B cell (primary cell): ENCODE data around the gene TEX26. TPM values are rescaled to one million over a fixed set of nuclear protein-coding genes. Genes with fewer than 3 reads are reported as not detected.

ENCODE experiments used
- ATAC-seq: fragments of 200-7000 bp; cut with Tn5 transposase; one replicate; pipeline ENCODE4 v1.10.0; 2021; ENCODE audit warnings: low read depth, mild to moderate bottlenecking, moderate number of reproducible peaks, moderate library complexity
- CTCF ChIA-PET: fragments of 350-600 bp; sonication (Branson Sonifier 250); formaldehyde crosslinking; loops from one replicate; lab custom pipeline; 2021; ENCODE audit warnings: antibody characterized with exemption, inconsistent platforms; lab: Charles Lee
- POLR2A ChIA-PET: fragments of 350-600 bp; sonication (Branson Sonifier 250); formaldehyde crosslinking; loops from one replicate; lab custom pipeline; 2021; ENCODE audit warnings: antibody characterized with exemption; lab: Charles Lee
- DNase-seq: peaks from one replicate; pipeline ENCODE4 v3.0.0; 2013
- H2AFZ ChIP-seq: 2 replicates; pipeline ENCODE4 v1.6.1; 2012; ENCODE audit warnings: mild to moderate bottlenecking, low read depth, low read length; ENCODE audit not compliant: insufficient read depth, poor library complexity, severe bottlenecking
- H3K27ac ChIP-seq, 2 donors: 1 replicate in 1 of 2; 2 replicates in 1 of 2; pipeline ENCODE4 v1.5.1; 2012 to 2013; ENCODE audit warnings: low read length in 2 of 2, mild to moderate bottlenecking in 2 of 2, moderate library complexity in 1 of 2
- H3K27me3 ChIP-seq, 4 experiments: fragments of 200-600 bp in 1 of 4; sonication (generic) in 1 of 4; replicated peaks in 1 of 4; 1 replicate in 2 of 4; 2 replicates in 2 of 4; pipeline versions ENCODE4 v1.6.1 to v1.7.0; 2013 to 2016; ENCODE audit warnings: low read length in 3 of 4, mild to moderate bottlenecking in 2 of 4, mixed read lengths in 1 of 4, moderate library complexity in 1 of 4; ENCODE audit not compliant: insufficient read depth in 4 of 4, control insufficient read depth in 3 of 4; ENCODE audit errors: control extremely low read depth in 1 of 4
- H3K36me3 ChIP-seq, 2 experiments: replicated peaks in 1 of 2; 1 replicate in 1 of 2; 2 replicates in 1 of 2; pipeline versions ENCODE4 v1.6.1 to v1.7.1; 2013; ENCODE audit warnings: low read length in 1 of 2; ENCODE audit not compliant: insufficient read depth in 2 of 2, control insufficient read depth in 1 of 2; ENCODE audit errors: control extremely low read depth in 1 of 2, extremely low read depth in 1 of 2
- H3K4me1 ChIP-seq, 2 donors: fragments of 200-600 bp in 1 of 2; sonication (generic) in 1 of 2; 1 replicate in 1 of 2; 2 replicates in 1 of 2; pipeline versions ENCODE4 v1.5.1 to v1.6.1; 2013 to 2017; ENCODE audit warnings: low read length in 2 of 2; ENCODE audit not compliant: control insufficient read depth in 2 of 2, insufficient read depth in 2 of 2
- H3K4me2 ChIP-seq: replicated peaks from 2 replicates; pipeline ENCODE3; 2012; ENCODE audit warnings: mild to moderate bottlenecking, low read depth, low read length; ENCODE audit not compliant: poor library complexity, severe bottlenecking
- H3K4me3 ChIP-seq, 5 experiments: fragments of 200-600 bp in 1 of 5; sonication (generic) in 1 of 5; 1 replicate in 3 of 5; 2 replicates in 2 of 5; pipeline versions ENCODE4 v1.5.1 to v1.7.0; 2011 to 2016; ENCODE audit warnings: low read length in 4 of 5, mild to moderate bottlenecking in 4 of 5, low read depth in 2 of 5, control low read depth in 1 of 5, moderate library complexity in 1 of 5; ENCODE audit not compliant: insufficient read depth in 1 of 5; ENCODE audit errors: control extremely low read depth in 1 of 5, extremely low read depth in 1 of 5
- H3K79me2 ChIP-seq: fragments of 200-600 bp; sonication (generic); one replicate; pipeline ENCODE4 v1.6.0; 2016; ENCODE audit warnings: low read length; ENCODE audit not compliant: control insufficient read depth, insufficient read depth
- H3K9ac ChIP-seq: fragments of 200-600 bp; sonication (generic); 2 replicates; pipeline ENCODE4 v1.6.1; 2017; ENCODE audit warnings: mild to moderate bottlenecking, low read length, moderate library complexity
- H3K9me3 ChIP-seq, 3 donors: one replicate each; pipeline versions ENCODE4 v1.6.1 to v1.7.1; 2013; ENCODE audit warnings: low read length in 2 of 3; ENCODE audit not compliant: control insufficient read depth in 2 of 3, insufficient read depth in 1 of 3; ENCODE audit errors: control extremely low read depth in 1 of 3
- H4K20me1 ChIP-seq: 2 replicates; pipeline ENCODE4 v1.6.0; 2012; ENCODE audit warnings: mild to moderate bottlenecking, low read length; ENCODE audit not compliant: insufficient read depth, control insufficient read depth, poor library complexity, severe bottlenecking
- H3K27ac Mint-ChIP-seq: one replicate; pipeline ENCODE4 v1.8.0; 2021; ENCODE audit warnings: mixed read lengths
- H3K27me3 Mint-ChIP-seq: one replicate; pipeline ENCODE4 v1.8.0; 2021; ENCODE audit warnings: mixed read lengths
- H3K4me1 Mint-ChIP-seq: one replicate; pipeline ENCODE4 v1.8.0; 2021; ENCODE audit warnings: mixed read lengths
- H3K4me3 Mint-ChIP-seq: one replicate; pipeline ENCODE4 v1.8.0; 2021; ENCODE audit warnings: mixed read lengths
- H3K9me3 Mint-ChIP-seq: one replicate; pipeline ENCODE4 v1.8.0; 2022; ENCODE audit warnings: mixed read lengths; ENCODE audit not compliant: insufficient read depth
- EZH2 ChIP-seq: IDR thresholded peaks from 2 replicates; pipeline ENCODE4 v1.6.1; 2012; ENCODE audit warnings: borderline replicate concordance, low read depth, mild to moderate bottlenecking, moderate library complexity, low read length; ENCODE audit not compliant: insufficient read depth, poor library complexity, severe bottlenecking
- WGBS: methylation state at CpG from one replicate; pipeline ENCODE4 v1.1.5; 2013; ENCODE audit warnings: missing lambda C conversion rate; ENCODE audit not compliant: insufficient coverage; 5-methylcytosine and 5-hydroxymethylcytosine counted together
- intact Hi-C: fragments of 100-400 bp; cut with micrococcal nuclease; formaldehyde crosslinking; loops from one replicate; pipeline ENCODE4 v1.10.0; 2022
- polyA plus RNA-seq: library from polyadenylated mRNA; depleted of rRNA; stranded (reverse); fragments of >200 nt; gene quantifications from 2 replicates; pipeline ENCODE4 v1.2.3, GENCODE V29; 2012
- total RNA-seq, 2 donors: library from RNA; stranded (reverse); fragments of 120-200 nt in 1 of 2; gene quantifications; 1 replicate in 1 of 2; 2 replicates in 1 of 2; pipeline versions ENCODE4 v1.2.3 to v1.2.4, GENCODE V29; 2013 to 2022
- TF ChIP-seq, protein P1 (sequence below): fragments of 200-600 bp; IDR thresholded peaks from one replicate; pipeline ENCODE4 v1.8.0; 2022; ENCODE audit warnings: antibody characterized with exemption, mild to moderate bottlenecking

The TEX26 gene
- total and polyA plus RNA-seq, 2 donors (not counting 1 experiment from before 2014, with no cell fraction given) = not detected

- Histone ChIP-seq H3K4me1 (peaks cover 0 to 3% of the 10 kb centered on the region in 2 donors), H2AFZ (no peak overlapping the region), H3K9me3 (no peaks in the 10 kb centered on the region), H3K79me2 (no peaks in the 10 kb centered on the region), H3K4me3 (no peak overlapping the region), H3K4me2 (no peak overlapping the region), H3K27ac (no peak overlapping the region), H3K36me3 (no peaks in the 10 kb centered on the region), H4K20me1 (no peaks in the 10 kb centered on the region), H3K27me3 (peaks cover 0 to 31% (median 5%) of the 10 kb centered on the region in 4 experiments), H3K9ac (no peak overlapping the region)
- H3K4me3 Mint-ChIP-seq = no peak overlapping the region
- no CpG with 5 or more reads among the region's 1 CpG for WGBS
- TF ChIP-seq EZH2 = no peak
- TF ChIP-seq, protein P1, sequence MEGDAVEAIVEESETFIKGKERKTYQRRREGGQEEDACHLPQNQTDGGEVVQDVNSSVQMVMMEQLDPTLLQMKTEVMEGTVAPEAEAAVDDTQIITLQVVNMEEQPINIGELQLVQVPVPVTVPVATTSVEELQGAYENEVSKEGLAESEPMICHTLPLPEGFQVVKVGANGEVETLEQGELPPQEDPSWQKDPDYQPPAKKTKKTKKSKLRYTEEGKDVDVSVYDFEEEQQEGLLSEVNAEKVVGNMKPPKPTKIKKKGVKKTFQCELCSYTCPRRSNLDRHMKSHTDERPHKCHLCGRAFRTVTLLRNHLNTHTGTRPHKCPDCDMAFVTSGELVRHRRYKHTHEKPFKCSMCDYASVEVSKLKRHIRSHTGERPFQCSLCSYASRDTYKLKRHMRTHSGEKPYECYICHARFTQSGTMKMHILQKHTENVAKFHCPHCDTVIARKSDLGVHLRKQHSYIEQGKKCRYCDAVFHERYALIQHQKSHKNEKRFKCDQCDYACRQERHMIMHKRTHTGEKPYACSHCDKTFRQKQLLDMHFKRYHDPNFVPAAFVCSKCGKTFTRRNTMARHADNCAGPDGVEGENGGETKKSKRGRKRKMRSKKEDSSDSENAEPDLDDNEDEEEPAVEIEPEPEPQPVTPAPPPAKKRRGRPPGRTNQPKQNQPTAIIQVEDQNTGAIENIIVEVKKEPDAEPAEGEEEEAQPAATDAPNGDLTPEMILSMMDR = no peak
- ChIA-PET POLR2A (no interaction called here), CTCF (interaction anchor here (1.9 kb wide), 1 partner anchor 30 kb away, joined by 7 read pairs; no protein-coding TSS in a partner anchor)
- DNase-seq = no peak
- H3K27ac Mint-ChIP-seq = no peak overlapping the region
- H3K27me3 Mint-ChIP-seq = peaks cover 44% of the 10 kb centered on the region
- intact Hi-C loops = no loop called here
- ATAC-seq = no peak
- H3K9me3 Mint-ChIP-seq = no peaks in the 10 kb centered on the region
- peaks cover 8% of the 10 kb centered on the region for H3K4me1 Mint-ChIP-seq
These were observed 82.0 kb downstream of the TEX26 start for GRCh38 chr13:31014456-31014855.

GRCh38 chr13:31015199-31015598 lies 82.7 kb downstream of the TEX26 start:
- Histone ChIP-seq H3K27ac (no peak overlapping the region), H3K79me2 (no peaks in the 10 kb centered on the region), H3K4me1 (peaks cover 0 to 3% of the 10 kb centered on the region in 2 donors), H3K4me2 (no peak overlapping the region), H3K36me3 (no peaks in the 10 kb centered on the region), H3K4me3 (no peak overlapping the region), H3K27me3 (peaks cover 0 to 27% (median 5%) of the 10 kb centered on the region in 4 experiments), H4K20me1 (no peaks in the 10 kb centered on the region), H3K9me3 (no peaks in the 10 kb centered on the region), H3K9ac (no peak overlapping the region), H2AFZ (no peak overlapping the region)
- peaks cover 8% of the 10 kb centered on the region for H3K4me1 Mint-ChIP-seq
- intact Hi-C loops = no loop called here
- CTCF ChIA-PET = interaction anchor here (1.9 kb wide), 1 partner anchor 30 kb away, joined by 7 read pairs; no protein-coding TSS in a partner anchor
- DNase-seq (no peak), ATAC-seq (no peak)
- no peak overlapping the region for H3K27ac Mint-ChIP-seq
- POLR2A ChIA-PET = no interaction called here
- no peak overlapping the region for H3K4me3 Mint-ChIP-seq
- no peaks in the 10 kb centered on the region for H3K9me3 Mint-ChIP-seq
- TF ChIP-seq, protein P1 = no peak
- TF ChIP-seq EZH2 = no peak
- H3K27me3 Mint-ChIP-seq = peaks cover 42% of the 10 kb centered on the region
